Measurements from ENCODE around the gene GLMN. TPM values are rescaled to one million over a fixed set of nuclear protein-coding genes. Genes with fewer than 3 reads are reported as not detected.

The GLMN gene
- total RNA-seq, 1 experiment from 2014 or later: 23.6 TPM

GRCh38 chr1:92244376-92244775 lies 54.4 kb downstream of the GLMN start:
- Histone ChIP-seq H2AFZ (ENCODE audit: low read length) (no peak overlapping the region), H3K4me2 (ENCODE audit: insufficient read depth, insufficient read length, low read length) (no peak overlapping the region), H3T11ph (ENCODE audit: low read length) (no peak overlapping the region), H2BK20ac (ENCODE audit: low read depth, low read length, poor library complexity, severe bottlenecking) (no peak overlapping the region), H3K23ac (ENCODE audit: insufficient read length, low read depth, low read length) (no peak overlapping the region), H3K18ac (ENCODE audit: insufficient read length, low read depth, low read length) (no peak overlapping the region), H2BK120ac (ENCODE audit: low read depth, low read length, poor library complexity, severe bottlenecking) (no peak overlapping the region), H3K4me1 (ENCODE audit: insufficient read depth, low read length) (no peaks in the 10 kb centered on the region), H2BK12ac (ENCODE audit: insufficient read length, low read depth, low read length) (no peak overlapping the region), H3K9ac (ENCODE audit: extremely low read depth, insufficient read length, low read length) (no peak overlapping the region), H4K8ac (replicated peaks; ENCODE audit: insufficient read length, low read depth, low read length) (no peak overlapping the region), H2BK5ac (ENCODE audit: insufficient read length, low read length) (no peak overlapping the region), H3K23me2 (ENCODE audit: insufficient read length, low read depth, low read length, poor library complexity, severe bottlenecking) (no peaks in the 10 kb centered on the region), H3K79me2 (ENCODE audit: insufficient read depth, low read length) (no peaks in the 10 kb centered on the region), H2BK15ac (ENCODE audit: low read depth, low read length) (no peak overlapping the region), H3K79me1 (ENCODE audit: insufficient read depth, low read depth, low read length, poor library complexity, severe bottlenecking) (no peaks in the 10 kb centered on the region), H3K9me3 (ENCODE audit: control insufficient read depth, low read depth, low read length) (no peaks in the 10 kb centered on the region), H3K56ac (ENCODE audit: insufficient read length, low read depth, low read length) (no peak overlapping the region), H3K27ac (ENCODE audit: insufficient read length, low read depth, low read length) (no peak overlapping the region), H4K5ac (ENCODE audit: insufficient read length, low read depth, low read length) (no peak overlapping the region), H2AK5ac (ENCODE audit: insufficient read length, low read length) (no peak overlapping the region), H3K4ac (ENCODE audit: low read depth, low read length) (no peak overlapping the region), H4K91ac (ENCODE audit: insufficient read length, low read depth, low read length) (no peak overlapping the region), H3K27me3 (ENCODE audit: insufficient read depth, low read length) (no peaks in the 10 kb centered on the region), H3K14ac (ENCODE audit: insufficient read depth, low read length) (no peak overlapping the region), H4K20me1 (ENCODE audit: control insufficient read depth, insufficient read depth, insufficient read length) (no peaks in the 10 kb centered on the region)
- no peak overlapping the region for H3K4me3 Mint-ChIP-seq
- no peaks in the 10 kb centered on the region for H3K27me3 Mint-ChIP-seq (ENCODE audit: low read depth)
- no CpG with 5 or more reads among the region's 1 CpG for WGBS (ENCODE audit: extremely low coverage, insufficient read length, low lambda C conversion rate)
- DNase-seq: no peak
- H3K9me3 Mint-ChIP-seq: no peaks in the 10 kb centered on the region
- H3K4me1 Mint-ChIP-seq: no peaks in the 10 kb centered on the region
- peaks cover 0 to 7% (median 6%) of the 10 kb centered on the region in 3 experiments; a peak in 3 of 7 replicates for H3K36me3 Mint-ChIP-seq (ENCODE audit: insufficient read depth in 1 of 3, low read depth in 3 of 3)
- TF ChIP-seq CTCF (conservative IDR thresholded peaks at IDR 0.05): no peak
- H3K27ac Mint-ChIP-seq: no peak overlapping the region
